Duodenal mucosa (tissue), 2 donors: ENCODE measurements around the gene HOTAIR.

Experiments used
- H3K27ac ChIP-seq: one replicate; pipeline ENCODE4 v1.7.0; 2013; ENCODE audit warnings: low read depth, low read length
- H3K27me3 ChIP-seq, 2 donors: one replicate each; pipeline ENCODE4 v1.7.0; 2013; ENCODE audit warnings: low read length in 2 of 2, control low read depth in 1 of 2; ENCODE audit not compliant: insufficient read depth in 2 of 2, control insufficient read depth in 1 of 2
- H3K36me3 ChIP-seq, 2 donors: one replicate each; pipeline ENCODE4 v1.7.0; 2013; ENCODE audit warnings: low read length in 2 of 2, control low read depth in 1 of 2; ENCODE audit not compliant: insufficient read depth in 2 of 2, control insufficient read depth in 1 of 2
- H3K4me1 ChIP-seq, 2 donors: one replicate each; pipeline ENCODE4 v1.7.0; 2013; ENCODE audit warnings: low read length in 2 of 2, control low read depth in 1 of 2; ENCODE audit not compliant: insufficient read depth in 2 of 2, control insufficient read depth in 1 of 2
- H3K4me3 ChIP-seq, 2 donors: one replicate each; pipeline ENCODE4 v1.7.0; 2013; ENCODE audit warnings: low read length in 2 of 2, low read depth in 1 of 2
- H3K9ac ChIP-seq, 2 donors: one replicate each; pipeline ENCODE4 v1.7.0; 2013; ENCODE audit warnings: low read length in 2 of 2, low read depth in 1 of 2
- H3K9me3 ChIP-seq, 2 donors: one replicate each; pipeline ENCODE4 v1.7.0; 2013; ENCODE audit warnings: low read length in 2 of 2, control low read depth in 1 of 2; ENCODE audit not compliant: control insufficient read depth in 1 of 2

The HOTAIR gene

GRCh38 chr12:54017878-54018467 lies 43.2 kb upstream of the HOTAIR start:
- no peaks in the 10 kb centered on the region for H3K36me3 ChIP-seq
- H3K27me3 ChIP-seq, result peaks cover 76 to 95% of the 10 kb centered on the region in 2 donors
- H3K4me3 ChIP-seq, result peak overlapping the region; percentile 45 to 59
- peak overlapping the region; percentile 8 for H3K27ac ChIP-seq
- H3K9me3 ChIP-seq, result no peaks in the 10 kb centered on the region
- H3K9ac ChIP-seq, result peak overlapping the region in 1 of 2 donors; percentile 32
- H3K4me1 ChIP-seq, result peaks cover 3 to 6% of the 10 kb centered on the region in 2 donors

- H3K9ac ChIP-seq, result no peak overlapping the region
- no peaks in the 10 kb centered on the region for H3K9me3 ChIP-seq
- peaks cover 74 to 91% of the 10 kb centered on the region in 2 donors for H3K27me3 ChIP-seq
- H3K4me1 ChIP-seq, result peaks cover 3 to 6% of the 10 kb centered on the region in 2 donors
- no peaks in the 10 kb centered on the region for H3K36me3 ChIP-seq
- no peak overlapping the region for H3K27ac ChIP-seq
- H3K4me3 ChIP-seq, result peak overlapping the region; percentile 45 to 59
Observed at GRCh38 chr12:54017027-54017788, 42.5 kb upstream of the HOTAIR start.

GRCh38 chr12:54016478-54016964 lies 41.8 kb upstream of the HOTAIR start:
- H3K27ac ChIP-seq, result no peak overlapping the region
- no peaks in the 10 kb centered on the region for H3K9me3 ChIP-seq
- peaks cover 72 to 90% of the 10 kb centered on the region in 2 donors for H3K27me3 ChIP-seq
- no peak overlapping the region for H3K9ac ChIP-seq
- peaks cover 3 to 6% of the 10 kb centered on the region in 2 donors for H3K4me1 ChIP-seq
- no peaks in the 10 kb centered on the region for H3K36me3 ChIP-seq
- no peak overlapping the region for H3K4me3 ChIP-seq

- no peak overlapping the region for H3K27ac ChIP-seq
- H3K36me3 ChIP-seq, result no peaks in the 10 kb centered on the region
- H3K27me3 ChIP-seq, result peaks cover 72 to 90% of the 10 kb centered on the region in 2 donors
- H3K4me1 ChIP-seq, result peaks cover 3 to 6% of the 10 kb centered on the region in 2 donors
- H3K9ac ChIP-seq, result no peak overlapping the region
- H3K9me3 ChIP-seq, result no peaks in the 10 kb centered on the region
- H3K4me3 ChIP-seq, result no peak overlapping the region
Observed at GRCh38 chr12:54016051-54016450, 41.3 kb upstream of the HOTAIR start.

GRCh38 chr12:54015018-54015931 lies 40.5 kb upstream of the HOTAIR start:
- Histone ChIP-seq H3K9me3 (no peaks in the 10 kb centered on the region), H3K4me3 (no peak overlapping the region), H3K36me3 (no peaks in the 10 kb centered on the region), H3K27me3 (peaks cover 79 to 90% of the 10 kb centered on the region in 2 donors), H3K4me1 (peaks cover 3 to 6% of the 10 kb centered on the region in 2 donors), H3K27ac (no peak overlapping the region), H3K9ac (no peak overlapping the region)

GRCh38 chr12:54014377-54015017 lies 39.7 kb upstream of the HOTAIR start:
- no peak overlapping the region for H3K27ac ChIP-seq
- H3K9me3 ChIP-seq, result no peaks in the 10 kb centered on the region
- H3K9ac ChIP-seq, result no peak overlapping the region
- H3K4me1 ChIP-seq, result peaks cover 3 to 6% of the 10 kb centered on the region in 2 donors
- peaks cover 80 to 90% of the 10 kb centered on the region in 2 donors for H3K27me3 ChIP-seq
- H3K36me3 ChIP-seq, result no peaks in the 10 kb centered on the region
- H3K4me3 ChIP-seq, result no peak overlapping the region

- Histone ChIP-seq H3K9ac (no peak overlapping the region), H3K27me3 (peaks cover 79 to 88% of the 10 kb centered on the region in 2 donors), H3K27ac (no peak overlapping the region), H3K9me3 (no peaks in the 10 kb centered on the region), H3K4me3 (no peak overlapping the region), H3K36me3 (no peaks in the 10 kb centered on the region), H3K4me1 (peaks cover 6 to 8% of the 10 kb centered on the region in 2 donors)
Observed at GRCh38 chr12:54012631-54013409, 38.1 kb upstream of the HOTAIR start.

GRCh38 chr12:54011665-54012532 lies 37.1 kb upstream of the HOTAIR start:
- H3K36me3 ChIP-seq, result no peaks in the 10 kb centered on the region
- no peak overlapping the region for H3K4me3 ChIP-seq
- peaks cover under 1 to 5% of the 10 kb centered on the region in 2 donors for H3K4me1 ChIP-seq
- no peak overlapping the region for H3K27ac ChIP-seq
- no peaks in the 10 kb centered on the region for H3K9me3 ChIP-seq
- no peak overlapping the region for H3K9ac ChIP-seq
- H3K27me3 ChIP-seq, result peaks cover 83 to 90% of the 10 kb centered on the region in 2 donors
